ENCODE results near the gene IL15.

IL15 gene

DNA sequence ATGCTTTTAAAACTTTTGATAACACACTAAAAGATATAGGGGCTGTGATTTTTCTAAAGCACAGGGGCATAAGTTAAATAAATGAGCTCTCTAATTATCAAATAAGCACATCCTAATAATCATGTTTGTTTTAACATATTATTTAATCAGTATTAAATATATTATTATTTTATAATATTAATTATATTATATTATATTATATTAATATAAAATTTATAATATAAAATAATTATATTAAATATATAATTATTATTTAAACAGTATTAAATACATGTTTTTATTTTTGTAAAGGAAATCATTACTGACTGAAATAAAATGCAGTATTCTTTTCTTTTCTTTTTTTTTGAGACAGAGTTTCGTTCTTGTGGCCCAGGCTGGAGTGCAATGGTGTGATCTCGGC is 136.5 kb downstream of the IL15 start:
- DNase-seq (ENCODE audit: low spot score): no peak

GRCh38 chr4:141782205-141782604 is 145.8 kb downstream of the IL15 start:
- DNase-seq (ENCODE audit: low spot score): no peak
